H1 (cell line): ENCODE results near the gene ZNF687. TPM values are rescaled to one million over a fixed set of nuclear protein-coding genes. Genes with fewer than 3 reads are reported as not detected.

Experiments used
- CTCF ChIA-PET: fragments of 300-600 bp; sonication (Branson Sonifier 250); formaldehyde crosslinking; loops from one replicate; lab custom pipeline; 2021; ENCODE audit not compliant: partially characterized antibody; lab: Charles Lee
- POLR2A ChIA-PET: fragments of 300-600 bp; sonication (Branson Sonifier 250); formaldehyde crosslinking; loops from one replicate; lab custom pipeline; 2021; ENCODE audit warnings: inconsistent platforms; ENCODE audit not compliant: partially characterized antibody; lab: Charles Lee
- DNase-seq, 2 experiments: peaks; one replicate each; pipeline versions ENCODE4 v3.0.0 to v3.0.0-alpha.2; 2010 to 2022; ENCODE audit warnings: low spot score in 2 of 2, low read depth in 1 of 2, mixed read lengths in 1 of 2
- FAIRE-seq: peaks from 2 replicates; lab custom pipeline; 2011; peaks lifted over from hg19 to GRCh38; lab: Jason Lieb, UNC
- H2AFZ ChIP-seq: 2 replicates; pipeline ENCODE4 v1.8.1; 2012; ENCODE audit warnings: low read length, inconsistent platforms
- H2AK5ac ChIP-seq: 2 replicates; pipeline ENCODE4 v1.6.1; 2013; ENCODE audit warnings: low read depth, low read length
- H2BK120ac ChIP-seq: replicated peaks from 2 replicates; pipeline ENCODE3; 2013; ENCODE audit warnings: low read depth, low read length, inconsistent platforms
- H2BK12ac ChIP-seq: 2 replicates; pipeline ENCODE4 v1.6.1; 2013; ENCODE audit warnings: low read depth, low read length
- H2BK15ac ChIP-seq: 2 replicates; pipeline ENCODE4 v1.6.1; 2013; ENCODE audit warnings: low read length
- H2BK20ac ChIP-seq: 2 replicates; pipeline ENCODE4 v1.6.1; 2013; ENCODE audit warnings: low read length
- H2BK5ac ChIP-seq: 2 replicates; pipeline ENCODE4 v1.6.1; 2013; ENCODE audit warnings: low read depth, low read length
- H3K14ac ChIP-seq: 2 replicates; pipeline ENCODE4 v1.6.1; 2013; ENCODE audit warnings: inconsistent platforms; ENCODE audit not compliant: insufficient read length
- H3K18ac ChIP-seq: 2 replicates; pipeline ENCODE4 v1.6.1; 2013; ENCODE audit warnings: low read length; ENCODE audit errors: extremely low read depth
- H3K23ac ChIP-seq: 2 replicates; pipeline ENCODE4 v1.6.1; 2013; ENCODE audit warnings: inconsistent platforms; ENCODE audit not compliant: insufficient read length
- H3K23me2 ChIP-seq: 2 replicates; pipeline ENCODE4 v1.6.1; 2013; ENCODE audit warnings: low read depth, low read length
- H3K27ac ChIP-seq: 2 replicates; pipeline ENCODE4 v1.6.1; 2011; ENCODE audit warnings: low read depth, low read length, inconsistent platforms
- H3K27me3 ChIP-seq, 4 experiments: replicated peaks in 1 of 4; 1 replicate in 1 of 4; 2 replicates in 3 of 4; pipeline versions ENCODE4 v1.6.1 to v1.8.1; 2011 to 2013; ENCODE audit warnings: low read length in 3 of 4, mild to moderate bottlenecking in 3 of 4, inconsistent platforms in 2 of 4, mixed read lengths in 2 of 4, moderate library complexity in 1 of 4; ENCODE audit not compliant: control insufficient read depth in 3 of 4, insufficient read depth in 3 of 4; ENCODE audit errors: extremely low read depth in 1 of 4
- H3K36me3 ChIP-seq, 4 experiments: 2 replicates each; pipeline versions ENCODE4 v1.6.1 to v1.8.1; 2011 to 2013; ENCODE audit warnings: mild to moderate bottlenecking in 4 of 4, low read length in 3 of 4, moderate library complexity in 2 of 4, control low read depth in 1 of 4, inconsistent platforms in 1 of 4; ENCODE audit not compliant: insufficient read depth in 4 of 4, control insufficient read depth in 2 of 4
- H3K4ac ChIP-seq: replicated peaks from 2 replicates; pipeline ENCODE3; 2013; ENCODE audit warnings: low read length, low read depth, mixed read lengths, inconsistent platforms; ENCODE audit not compliant: insufficient read length
- H3K4me1 ChIP-seq, 4 experiments: replicated peaks in 1 of 4; 1 replicate in 1 of 4; 2 replicates in 3 of 4; pipeline versions ENCODE4 v1.6.1 to v1.8.1; 2011 to 2013; ENCODE audit warnings: low read length in 3 of 4, inconsistent platforms in 2 of 4, mixed read lengths in 1 of 4; ENCODE audit not compliant: insufficient read depth in 4 of 4, control insufficient read depth in 3 of 4
- H3K4me2 ChIP-seq, 2 experiments: 2 replicates each; pipeline versions ENCODE4 v1.6.1 to v1.8.1; 2011 to 2013; ENCODE audit warnings: low read depth in 2 of 2, low read length in 2 of 2, control low read depth in 1 of 2, inconsistent platforms in 1 of 2, mild to moderate bottlenecking in 1 of 2; ENCODE audit not compliant: insufficient read depth in 1 of 2
- H3K4me3 ChIP-seq, 4 experiments: fragments of 200-600, 300-600 bp in 1 of 4; sonication (generic), shearing (Covaris generic), sonication (Bioruptor Twin) in 1 of 4; 2 replicates each; pipeline versions ENCODE4 v1.5.1 to v1.8.1; 2011 to 2016; ENCODE audit warnings: low read length in 4 of 4, low read depth in 3 of 4, control low read depth in 2 of 4, inconsistent platforms in 2 of 4, mild to moderate bottlenecking in 2 of 4, mixed read lengths in 1 of 4, moderate library complexity in 1 of 4; ENCODE audit not compliant: insufficient read depth in 2 of 4; ENCODE audit errors: extremely low read depth in 1 of 4
- H3K56ac ChIP-seq: replicated peaks from 2 replicates; pipeline ENCODE3; 2013; ENCODE audit warnings: low read depth, mild to moderate bottlenecking, mixed read lengths, low read length, inconsistent platforms; ENCODE audit not compliant: insufficient read length
- H3K79me1 ChIP-seq: 2 replicates; pipeline ENCODE4 v1.6.1; 2013; ENCODE audit warnings: low read depth, low read length, control low read depth
- H3K79me2 ChIP-seq, 2 experiments: 2 replicates each; pipeline versions ENCODE4 v1.6.1 to v1.8.1; 2012 to 2013; ENCODE audit warnings: low read length in 2 of 2, mild to moderate bottlenecking in 2 of 2, inconsistent platforms in 1 of 2; ENCODE audit not compliant: insufficient read depth in 2 of 2, control insufficient read depth in 1 of 2
- H3K9ac ChIP-seq, 4 experiments: replicated peaks in 1 of 4; 1 replicate in 1 of 4; 2 replicates in 3 of 4; pipeline versions ENCODE4 v1.6.1 to v1.8.1; 2011 to 2013; ENCODE audit warnings: low read depth in 3 of 4, low read length in 3 of 4, control low read depth in 2 of 4, mild to moderate bottlenecking in 2 of 4, moderate library complexity in 2 of 4, inconsistent platforms in 1 of 4; ENCODE audit errors: extremely low read depth in 1 of 4
- H3K9me3 ChIP-seq, 2 experiments: 2 replicates each; pipeline versions ENCODE4 v1.6.1 to v1.8.1; 2012 to 2013; ENCODE audit warnings: mild to moderate bottlenecking in 2 of 2, moderate library complexity in 2 of 2, control low read depth in 1 of 2, inconsistent platforms in 1 of 2, low read depth in 1 of 2, low read length in 1 of 2, mixed read lengths in 1 of 2; ENCODE audit not compliant: insufficient read depth in 2 of 2
- H4K20me1 ChIP-seq, 2 experiments: replicated peaks in 1 of 2; 2 replicates each; pipeline versions ENCODE3 to v1.8.1; 2011 to 2013; ENCODE audit warnings: inconsistent platforms in 2 of 2, low read length in 2 of 2, mild to moderate bottlenecking in 1 of 2; ENCODE audit not compliant: insufficient read depth in 2 of 2, control insufficient read depth in 1 of 2
- H4K5ac ChIP-seq: 2 replicates; pipeline ENCODE4 v1.6.1; 2013; ENCODE audit warnings: low read length, low read depth, mixed read lengths, inconsistent platforms; ENCODE audit not compliant: insufficient read length
- H4K8ac ChIP-seq: 2 replicates; pipeline ENCODE4 v1.8.0; 2013; ENCODE audit warnings: mild to moderate bottlenecking, moderate library complexity, low read length, inconsistent platforms; ENCODE audit not compliant: insufficient read depth; ENCODE audit errors: extremely low read depth
- H4K91ac ChIP-seq: replicated peaks from 2 replicates; pipeline ENCODE3; 2013; ENCODE audit warnings: low read length, mixed read lengths, inconsistent platforms; ENCODE audit not compliant: insufficient read length
- CHD1 ChIP-seq: IDR thresholded peaks from 2 replicates; pipeline ENCODE4 v1.6.1; 2012; ENCODE audit warnings: low read depth, low read length, improper control_type of control experiment
- CTCF ChIP-seq, 3 experiments: IDR thresholded peaks; 1 replicate in 2 of 3; 2 replicates in 1 of 3; pipeline versions ENCODE4 v1.5.1 to v1.6.1; 2011; ENCODE audit warnings: low read length in 3 of 3, mild to moderate bottlenecking in 3 of 3, inconsistent platforms in 2 of 3, low read depth in 1 of 3, moderate library complexity in 1 of 3; ENCODE audit not compliant: insufficient read depth in 1 of 3; ENCODE audit errors: control extremely low read depth in 1 of 3
- EGR1 ChIP-seq: IDR thresholded peaks from 2 replicates; pipeline ENCODE4 v1.6.1; 2011; ENCODE audit warnings: low read depth, low read length, borderline replicate concordance
- JUN ChIP-seq: IDR thresholded peaks from 2 replicates; pipeline ENCODE4 v1.6.1; 2011; ENCODE audit warnings: low read depth, mild to moderate bottlenecking, improper control_type of control experiment, low read length
- RAD21 ChIP-seq, 2 experiments: IDR thresholded peaks in 1 of 2; conservative IDR thresholded peaks in 1 of 2; 2 replicates each; pipeline ENCODE4 v1.6.1; 2011; ENCODE audit warnings: low read depth in 2 of 2, low read length in 2 of 2, improper control_type of control experiment in 1 of 2, inconsistent platforms in 1 of 2, mild to moderate bottlenecking in 1 of 2, moderate library complexity in 1 of 2
- SUZ12 ChIP-seq: fragments of 200-600 bp; sonication (generic); IDR thresholded peaks from 2 replicates; pipeline ENCODE4 v1.6.1; 2012; ENCODE audit warnings: mild to moderate bottlenecking, inconsistent platforms, low read length, moderate library complexity, mixed read lengths
- WGBS, 2 experiments: shearing (Covaris generic) in 1 of 2; methylation state at CpG; one replicate each; pipeline versions ENCODE4 v1.1.6 to v1.1.7; 2013 to 2015; ENCODE audit warnings: low lambda C conversion rate in 2 of 2, mixed read lengths in 2 of 2, inconsistent platforms in 1 of 2, low coverage in 1 of 2, missing lambda C conversion rate in 1 of 2; ENCODE audit not compliant: insufficient replicate concordance in 2 of 2, insufficient coverage in 1 of 2, insufficient read length in 1 of 2; ENCODE audit errors: extremely low coverage in 1 of 2, missing lambda C conversion rate in 1 of 2; 5-methylcytosine and 5-hydroxymethylcytosine counted together
- polyA plus RNA-seq, 7 experiments: library from polyadenylated mRNA; depleted of rRNA in 3 of 7; stranded (reverse) in 5 of 7; unstranded in 2 of 7; fragments of >200 nt in 5 of 7; fragments of 200-250 nt in 2 of 7; gene quantifications; 1 replicate in 5 of 7; 2 replicates in 1 of 7; 4 replicates in 1 of 7; pipeline versions ENCODE4 v1.2.1 to v1.2.3, GENCODE V29; 2011 to 2013; ENCODE audit warnings: missing spikeins in 2 of 7, mixed read lengths in 2 of 7
- total RNA-seq: library from RNA; stranded (reverse); fragmentation: NEBNext Ultra II Directional; extraction: Animal tissue kit (Norgen Biotek cat#: 25700); gene quantifications from 2 replicates; pipeline ENCODE4 v1.2.1, GENCODE V29; 2021
- TF ChIP-seq, protein P1 (sequence below): IDR thresholded peaks from 2 replicates; pipeline ENCODE4 v1.6.1; 2011; ENCODE audit warnings: low read length, improper control_type of control experiment

The ZNF687 gene
- total and polyA plus RNA-seq, 2 of the 8 experiments (the other 6 are each of a cell fraction or from before 2014, with no cell fraction given) = 45.9 to 69.9 TPM

- Histone ChIP-seq H2BK15ac (no peak overlapping the region), H3K23me2 (peaks cover 6% of the 10 kb centered on the region), H3K4me1 (peaks cover 0 to 1% (median 0%) of the 10 kb centered on the region in 4 experiments; a peak in 1 of 7 replicates), H3K23ac (no peak overlapping the region), H3K14ac (no peak overlapping the region), H4K91ac (no peak overlapping the region), H2BK120ac (no peak overlapping the region), H3K4ac (no peak overlapping the region), H3K56ac (no peak overlapping the region), H2AK5ac (no peak overlapping the region), H2BK20ac (no peak overlapping the region), H3K9ac (no peak overlapping the region), H3K79me1 (no peaks in the 10 kb centered on the region), H2BK5ac (no peak overlapping the region), H3K36me3 (peaks cover 9 to 28% (median 20%) of the 10 kb centered on the region in 4 experiments), H4K5ac (no peak overlapping the region), H3K18ac (no peak overlapping the region), H2AFZ (no peak overlapping the region), H3K27me3 (no peaks in the 10 kb centered on the region), H3K79me2 (peaks cover 12 to 20% of the 10 kb centered on the region in 2 experiments; a peak in 3 of 4 replicates), H3K27ac (no peak overlapping the region), H4K8ac (no peak overlapping the region), H3K9me3 (no peaks in the 10 kb centered on the region), H3K4me2 (no peak overlapping the region), H3K4me3 (no peak overlapping the region), H4K20me1 (no peaks in the 10 kb centered on the region), H2BK12ac (no peak overlapping the region; the same call in 1 of the 2 replicates)
- POLR2A ChIA-PET = interaction anchor here (0.6 to 1.7 kb wide), 7 partner anchors 13 to 186 kb away, joined by 3 to 7 read pairs (median 4); partner anchors contain the start of genes PIP5K1A and ZNF687
- FAIRE-seq (no peak), DNase-seq (peak in 1 of 2 experiments; percentile 51)
- CTCF ChIA-PET = interaction anchor here (0.6 to 3.5 kb wide), 36 partner anchors 9 to 161 kb away, joined by 3 to 44 read pairs (median 3); partner anchors contain the start of genes TNFAIP8L2 and VPS72
- WGBS, 2 experiments = 66% methylated on average over 15 of the region's 16 CpGs; no CpG with 5 or more reads in 1 of the 2 experiments
- TF ChIP-seq, protein P1, sequence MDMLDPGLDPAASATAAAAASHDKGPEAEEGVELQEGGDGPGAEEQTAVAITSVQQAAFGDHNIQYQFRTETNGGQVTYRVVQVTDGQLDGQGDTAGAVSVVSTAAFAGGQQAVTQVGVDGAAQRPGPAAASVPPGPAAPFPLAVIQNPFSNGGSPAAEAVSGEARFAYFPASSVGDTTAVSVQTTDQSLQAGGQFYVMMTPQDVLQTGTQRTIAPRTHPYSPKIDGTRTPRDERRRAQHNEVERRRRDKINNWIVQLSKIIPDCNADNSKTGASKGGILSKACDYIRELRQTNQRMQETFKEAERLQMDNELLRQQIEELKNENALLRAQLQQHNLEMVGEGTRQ = no peak
- TF ChIP-seq JUN (no peak), CTCF (IDR thresholded peaks at IDR 0.05; ENCODE audit: control extremely low read depth in 1 of 3, insufficient read depth in 1 of 3, low read depth in 1 of 3, low read length in 3 of 3) (peak in 2 of 3 experiments; percentile 56 to 84; a peak in 3 of 4 replicates), RAD21 (IDR thresholded peaks at IDR 0.05 in 1 of 2, conservative IDR thresholded peaks at IDR 0.05 in 1 of 2; ENCODE audit: low read depth in 2 of 2, low read length in 2 of 2) (peak; percentile 53 to 55), SUZ12 (no peak), EGR1 (no peak), CHD1 (no peak)
Observed at GRCh38 chr1:151251656-151252470, 30.2 kb upstream of the ZNF687 start.
